ENCODE data around the gene CEBPE.

CEBPE gene

GRCh38 chr14:23071921-23072539 lies 47.0 kb downstream of the CEBPE start:
- DNase-seq, result no peak

- peak; percentile 96 for DNase-seq
Measured at GRCh38 chr14:23071244-23071920, 47.7 kb downstream of the CEBPE start.

GRCh38 chr14:23070262-23071129 lies 48.6 kb downstream of the CEBPE start:
- DNase-seq, result peak; percentile 29

- no peak for DNase-seq
Measured at GRCh38 chr14:23069413-23069806, 49.6 kb downstream of the CEBPE start.

GRCh38 chr14:23068789-23069412 lies 50.2 kb downstream of the CEBPE start:
- peak; percentile 93 for DNase-seq

- no peak for DNase-seq
Measured at GRCh38 chr14:23067847-23068788, 50.9 kb downstream of the CEBPE start.
